NOMO-1 treated with dmso at 0.1 percent for 144 hours (cell line): ENCODE data around the gene LIPA.
A peak's percentile ranks its signal among the peaks of the same experiment; 100 is the strongest.
"Not testable (repeated sequence)": the region's sequence is repeated elsewhere in the genome, so short reads cannot be mapped to it uniquely, and the experiment has no call there.

Experiments
- DNase-seq: peaks from one replicate; lab custom pipeline; 2025; ENCODE audit not compliant: unreplicated experiment; lab: John Stamatoyannopoulos, UW

Gene LIPA

DNA sequence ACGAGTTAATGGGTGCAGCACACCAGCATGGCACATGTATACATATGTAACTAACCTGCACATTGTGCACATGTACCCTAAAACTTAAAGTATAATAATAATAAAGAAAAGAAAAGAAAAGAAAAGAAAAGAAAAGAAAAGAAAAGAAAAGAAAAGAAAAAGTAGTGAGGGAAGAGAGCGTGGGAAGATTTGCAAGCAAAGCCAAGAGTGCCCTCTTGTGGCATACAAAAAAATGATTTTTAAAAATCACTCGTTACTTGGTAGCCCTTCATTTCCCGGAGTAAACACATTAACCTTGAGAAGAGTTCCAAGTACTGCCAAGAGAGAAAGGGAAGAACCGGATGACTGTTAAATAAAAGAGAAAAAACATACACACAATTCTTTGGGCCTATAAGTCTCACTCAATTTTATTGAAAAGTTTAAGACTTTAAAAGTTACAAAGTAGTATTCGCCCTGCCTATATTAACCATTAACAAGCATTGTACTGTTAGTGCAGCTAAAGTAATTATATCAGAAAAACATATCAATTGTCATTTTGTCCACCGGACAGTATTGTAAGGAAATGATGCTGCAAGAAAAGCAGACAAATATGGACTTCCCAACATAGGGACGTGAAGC is 38.3 kb downstream of the LIPA start:
- peak; percentile 15 for DNase-seq

DNA sequence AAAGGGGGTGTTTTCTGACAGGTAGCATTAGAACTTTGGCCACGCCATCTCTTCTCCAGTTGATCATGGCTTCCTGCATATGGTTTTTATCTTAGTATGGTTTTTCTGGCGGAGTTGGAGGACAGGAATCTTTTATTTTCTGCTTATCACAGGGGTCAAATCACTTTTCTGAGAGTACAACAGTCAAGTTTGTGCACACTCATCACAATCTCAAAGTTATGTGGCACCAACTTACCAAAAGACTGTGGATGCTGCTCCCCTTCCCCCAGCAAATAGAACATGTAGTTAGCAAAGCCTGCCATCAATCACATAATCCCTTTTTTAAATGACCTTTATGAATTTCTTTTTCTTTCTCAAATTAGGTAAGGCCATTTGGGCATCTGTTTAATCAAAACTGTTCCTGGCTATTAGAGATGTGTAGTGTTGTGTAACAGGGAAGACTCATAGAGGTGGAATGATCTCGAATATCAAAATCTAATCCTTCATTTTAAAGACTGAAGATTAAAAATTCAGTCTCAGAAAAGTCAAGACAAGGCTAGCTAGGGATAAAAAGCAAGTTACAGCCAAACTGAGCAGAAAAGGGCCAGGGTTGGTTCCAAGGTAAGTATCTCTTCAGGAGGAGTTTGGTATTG is 40.7 kb downstream of the LIPA start:
- DNase-seq, result no peak

DNA sequence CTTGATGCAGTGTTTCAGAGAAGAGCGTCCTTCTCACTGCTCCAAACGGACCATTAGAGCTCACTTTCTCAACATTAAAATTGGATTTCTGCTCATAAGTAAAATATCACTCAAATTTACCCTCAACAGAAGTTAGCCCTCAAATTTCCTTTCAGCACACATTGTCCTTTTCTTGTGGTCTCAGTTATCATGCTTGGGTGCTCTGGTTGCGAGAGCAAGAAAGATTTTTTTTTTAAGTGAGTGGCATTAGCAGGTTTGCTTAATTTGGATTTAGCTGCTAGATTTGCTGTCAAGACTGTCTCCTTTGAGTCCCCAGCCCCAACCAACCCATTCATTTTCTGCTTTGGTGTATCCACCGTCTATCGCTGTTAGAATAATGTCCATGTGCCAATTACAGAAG is 41.9 kb downstream of the LIPA start:
- DNase-seq, result no peak

DNA sequence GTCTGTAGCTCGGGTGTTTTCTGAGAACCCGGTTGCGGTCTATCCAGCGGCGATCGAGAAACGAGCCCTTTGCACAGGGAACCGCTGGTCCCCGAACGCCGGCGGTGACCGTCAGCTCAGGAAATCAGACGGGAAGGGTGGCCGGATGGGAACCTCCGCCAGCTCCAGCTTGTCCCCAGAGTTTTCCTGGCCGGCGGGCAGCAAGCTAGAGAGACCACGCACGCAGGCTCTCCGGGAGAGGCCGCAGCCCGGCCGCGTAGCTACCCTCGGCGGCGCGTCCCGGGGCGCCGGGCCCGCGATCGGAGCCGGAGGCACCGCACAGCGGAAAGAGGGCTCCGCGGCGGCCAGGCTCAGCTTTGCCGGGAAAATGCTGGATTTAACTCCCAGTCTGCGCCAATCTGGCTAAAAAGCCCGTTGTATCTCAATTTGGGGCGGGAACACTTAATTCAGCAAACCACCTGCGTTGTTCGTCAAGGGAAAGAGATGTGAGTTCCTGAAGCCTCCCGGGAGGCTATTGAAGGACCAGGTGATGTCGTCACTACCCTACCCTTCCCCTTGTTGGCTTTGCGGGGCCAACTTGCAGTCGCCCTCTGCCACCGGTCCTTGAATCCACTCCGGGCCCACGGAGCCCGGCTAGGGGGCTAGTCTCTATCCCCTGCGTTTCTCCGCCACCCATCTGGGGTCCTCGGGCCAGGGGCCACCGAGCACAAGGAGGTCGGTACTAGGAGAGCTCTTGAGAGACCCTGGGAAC is 43.6 kb downstream of the LIPA start:
- no peak for DNase-seq

DNA sequence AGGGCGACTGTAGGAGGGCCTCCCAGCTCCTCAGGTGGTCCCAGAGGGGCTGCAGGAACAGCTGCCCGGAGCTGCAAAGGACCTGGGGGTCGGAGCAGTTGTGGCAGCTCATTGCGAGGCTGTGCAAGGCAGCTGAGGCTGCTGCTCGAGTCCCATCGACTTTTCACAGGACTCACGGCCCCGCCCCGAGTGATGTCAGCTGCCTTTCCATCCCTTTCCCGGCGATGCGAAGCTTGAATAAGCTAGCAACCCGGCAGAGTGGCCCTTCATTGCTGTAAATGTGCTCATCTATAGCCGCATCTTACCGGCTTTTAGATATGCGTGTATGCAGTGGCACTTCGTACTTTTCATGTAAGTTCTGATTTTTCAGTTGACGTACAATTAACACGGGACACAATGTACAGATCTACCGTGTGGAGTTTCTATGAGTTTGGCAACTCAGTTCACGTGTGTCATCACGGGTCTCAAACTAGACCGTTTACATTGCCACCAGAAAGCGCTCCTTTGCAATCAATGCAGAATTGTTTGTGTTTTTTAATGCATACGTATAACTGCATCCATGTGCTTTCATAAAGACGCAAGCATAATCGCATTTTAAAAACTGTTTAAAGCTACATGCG is 44.3 kb downstream of the LIPA start, which contains the start of gene CH25H:
CH25H (minus strand) TSS at position 137 of the 620 bp plus-strand sequence; CDS start at position 112, 25 bp downstream.
- DNase-seq, result no peak

DNA sequence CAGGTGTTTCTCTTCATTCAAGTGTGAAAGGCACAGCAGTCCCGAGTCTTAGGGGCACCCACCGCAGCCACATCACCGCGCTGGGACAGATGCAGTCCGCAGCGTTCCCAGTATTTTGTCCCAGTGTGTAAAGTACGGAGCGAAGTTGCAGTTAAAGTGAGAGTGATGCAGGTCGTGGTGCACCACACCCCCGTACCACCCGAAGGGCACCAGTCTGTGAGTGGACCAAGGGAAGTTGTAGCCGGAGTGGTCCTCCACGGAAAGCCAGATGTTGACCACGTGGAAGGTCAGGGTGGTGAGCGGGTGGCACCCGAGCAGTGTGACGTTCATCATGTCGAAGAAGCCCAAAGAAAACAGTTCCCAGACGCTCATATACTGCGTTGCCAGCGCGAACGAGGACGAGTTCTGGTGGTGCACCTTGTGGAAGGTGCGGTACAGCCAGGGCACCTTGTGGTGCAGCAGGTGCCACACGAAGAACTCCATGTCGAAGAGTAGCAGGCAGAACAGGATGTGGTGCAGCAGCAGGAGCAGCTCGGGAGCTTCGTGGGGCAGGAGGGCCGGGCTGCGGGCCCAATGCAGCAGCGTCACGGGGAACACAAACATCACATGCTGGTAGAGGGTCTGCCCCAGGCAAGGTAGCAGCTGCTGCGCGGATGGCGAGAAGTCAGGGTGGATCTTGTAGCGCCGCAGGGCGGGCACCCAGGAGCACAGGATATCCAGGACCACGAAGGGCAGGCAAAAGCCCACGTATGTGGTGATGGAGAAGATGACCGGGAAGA is 45.0 kb downstream of the LIPA start:
- DNase-seq, result no peak

DNA sequence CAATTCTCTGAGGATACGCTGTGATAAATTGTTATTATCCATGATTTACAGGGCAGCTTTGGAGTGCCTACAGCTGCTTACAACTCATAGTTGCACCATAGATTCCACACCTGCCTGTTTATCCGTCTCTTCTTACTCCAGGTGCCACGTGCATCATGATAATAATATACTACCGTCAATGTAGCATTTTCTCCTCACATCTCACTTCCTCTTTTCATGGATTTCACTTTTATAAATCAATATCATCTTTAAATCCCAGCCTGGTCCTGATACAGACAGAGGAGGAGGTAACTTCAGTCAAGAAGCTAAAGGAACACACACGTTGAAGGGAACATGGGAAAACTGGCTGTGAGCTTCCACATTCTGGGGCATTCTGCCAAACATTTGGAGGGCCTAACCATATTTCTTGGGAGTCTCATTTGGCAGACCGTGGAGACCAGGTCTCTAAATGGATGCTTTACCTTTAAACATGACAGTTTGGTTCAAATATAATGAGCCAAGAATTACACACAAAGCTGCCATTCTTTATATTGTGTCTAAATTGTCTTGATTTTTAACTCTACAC is 46.9 kb downstream of the LIPA start:
- no peak for DNase-seq

DNA sequence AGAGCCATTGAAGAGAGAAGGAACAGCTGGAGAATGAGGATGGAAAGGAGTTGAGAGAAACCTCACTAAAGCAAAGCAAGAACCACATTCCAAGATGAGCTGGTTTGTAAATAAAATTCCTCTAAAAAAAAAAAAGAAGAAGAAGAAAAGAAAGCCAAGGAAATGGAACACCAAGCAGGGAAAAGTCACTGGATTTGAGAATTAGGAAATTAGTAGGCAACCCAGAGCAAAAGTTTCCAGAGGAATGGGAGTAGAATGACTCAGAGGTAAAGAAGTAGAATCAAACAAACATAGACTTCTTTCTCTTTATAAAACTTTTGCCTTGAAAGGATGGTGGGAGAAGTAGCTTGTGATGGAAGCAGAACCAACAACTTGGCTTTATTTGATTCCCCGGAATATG is 48.3 kb downstream of the LIPA start:
- no peak for DNase-seq

DNA sequence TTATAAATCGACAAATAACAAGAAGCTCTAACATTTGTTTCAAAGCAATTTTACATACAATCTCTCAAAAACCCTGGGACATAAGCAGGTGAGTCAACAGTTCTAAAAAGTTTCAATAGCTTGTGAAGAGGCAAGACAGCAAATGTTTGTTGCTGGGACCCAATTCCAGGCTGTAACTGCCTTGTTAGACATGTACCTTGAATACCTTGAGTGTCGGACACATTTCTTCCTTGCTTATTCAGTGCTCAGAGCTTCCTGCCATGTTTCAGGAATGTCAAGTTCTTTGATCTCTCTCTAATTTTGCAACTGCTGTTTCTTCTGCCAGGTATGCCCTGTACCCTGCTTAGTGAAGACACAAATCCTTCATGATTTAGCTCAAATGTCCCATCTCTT is 49.5 kb downstream of the LIPA start:
- no peak for DNase-seq

DNA sequence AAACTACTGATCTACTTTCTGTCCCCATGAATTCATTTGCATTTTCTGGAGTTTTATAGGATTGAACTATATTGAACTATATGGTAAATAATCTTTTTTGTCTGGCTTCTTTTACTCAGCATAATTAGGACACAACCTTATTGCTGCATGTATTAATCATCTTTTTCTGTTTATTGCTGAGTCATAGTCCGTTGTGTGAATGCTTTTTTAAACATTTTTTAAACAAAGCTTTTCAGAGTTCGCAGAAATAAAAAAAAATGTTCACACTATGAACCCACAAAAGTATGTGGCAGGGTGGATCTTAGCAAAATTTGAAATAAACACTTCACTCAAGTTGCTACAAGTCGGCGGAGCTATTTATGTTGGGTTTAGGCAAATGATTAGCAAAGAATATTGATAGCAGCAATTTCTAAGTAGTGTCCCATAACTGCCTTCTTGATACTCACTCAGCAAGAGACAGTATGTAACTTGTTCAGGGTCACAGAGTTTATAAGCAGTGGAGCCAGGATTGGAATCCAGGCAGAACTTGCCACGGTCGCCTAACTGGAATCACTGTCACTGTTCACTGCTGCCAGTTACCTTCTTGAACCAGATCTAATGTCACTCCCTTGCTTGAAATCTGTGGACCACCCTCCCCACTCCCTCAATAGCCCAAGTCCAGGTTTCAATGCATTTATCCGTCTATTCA is 50.1 kb downstream of the LIPA start:
- DNase-seq, result no peak

DNA sequence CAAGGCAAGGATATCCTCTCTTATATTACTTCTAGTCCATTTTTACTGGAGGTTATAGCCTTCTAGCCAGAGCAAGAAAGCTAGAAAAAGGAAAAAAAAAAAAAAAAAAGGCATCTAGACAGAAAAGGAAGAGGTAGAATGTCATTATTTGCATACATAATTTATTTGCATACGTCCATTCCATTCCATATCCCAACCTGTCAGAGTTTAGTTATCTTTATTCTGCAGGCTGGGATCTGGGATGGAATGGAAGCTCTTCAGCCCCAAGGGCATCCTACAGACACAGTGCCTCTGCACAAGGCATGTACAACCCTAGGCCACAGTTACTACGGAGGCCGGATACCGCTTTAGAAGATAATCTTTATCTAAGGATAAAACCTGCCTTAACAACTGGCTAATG is 54.1 kb downstream of the LIPA start:
- DNase-seq, result no peak

DNA sequence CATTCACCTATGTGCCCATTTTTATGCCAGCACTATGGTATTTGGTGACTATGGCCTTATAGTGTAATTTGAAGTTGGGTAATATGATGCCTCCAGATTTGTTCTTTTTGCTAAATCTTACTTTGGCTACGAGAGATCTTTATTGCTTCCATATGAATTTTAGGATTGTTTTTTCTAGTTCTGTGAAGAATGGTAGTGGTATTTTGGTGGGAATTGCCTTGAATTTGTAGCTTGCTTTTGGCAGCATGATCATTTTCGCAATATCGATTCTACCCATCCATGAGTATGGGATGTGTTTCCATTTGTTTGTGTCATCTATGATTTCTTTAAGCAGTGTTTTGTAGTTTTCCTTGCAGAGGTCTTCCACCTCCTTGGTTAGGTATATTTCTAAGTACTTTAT is 60.3 kb downstream of the LIPA start:
- DNase-seq, result not testable (repeated sequence)

DNA sequence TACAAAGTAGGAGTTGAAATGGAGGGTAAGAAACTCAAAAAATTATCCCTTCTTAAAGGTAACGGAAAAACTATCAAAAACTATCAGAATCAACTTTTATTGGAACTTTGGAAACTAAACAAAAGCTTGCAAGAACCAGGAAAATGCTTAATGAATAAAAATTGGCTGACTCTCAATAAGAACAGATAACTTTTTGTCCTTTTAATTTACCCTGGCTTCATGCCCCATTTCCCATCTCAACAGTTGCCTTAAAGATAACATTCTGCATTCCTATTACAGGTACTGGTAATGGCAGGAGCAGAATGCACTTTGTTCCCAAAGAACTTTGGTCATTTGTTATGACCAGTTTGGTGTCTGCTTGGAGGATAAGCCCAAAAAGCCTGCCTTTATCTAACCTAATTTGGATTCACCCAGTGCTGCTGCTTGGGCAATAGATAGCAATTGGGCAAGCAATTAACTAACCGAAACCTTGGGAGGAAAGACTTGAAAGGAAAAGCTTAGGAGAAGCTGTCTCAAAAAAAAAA is 62.3 kb downstream of the LIPA start:
- no peak for DNase-seq

DNA sequence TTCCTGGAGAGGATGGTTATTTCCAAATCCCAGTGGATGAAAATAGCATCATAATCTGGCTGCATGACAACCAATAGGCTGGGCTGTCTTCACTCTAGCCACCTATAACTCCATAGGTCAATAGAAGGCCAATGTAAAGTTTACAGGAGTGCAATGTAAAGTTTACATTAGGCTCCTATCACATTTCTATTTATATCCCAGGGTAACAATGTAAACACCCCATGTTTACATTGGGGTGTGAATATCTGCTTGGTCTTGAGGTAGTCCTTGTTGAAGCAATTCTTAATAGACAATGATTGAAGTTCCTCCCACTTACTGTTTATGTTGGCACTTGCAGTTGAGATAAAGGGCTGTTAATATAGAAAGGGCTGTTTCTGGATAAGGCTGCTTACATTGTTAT is 65.9 kb downstream of the LIPA start:
- no peak for DNase-seq

DNA sequence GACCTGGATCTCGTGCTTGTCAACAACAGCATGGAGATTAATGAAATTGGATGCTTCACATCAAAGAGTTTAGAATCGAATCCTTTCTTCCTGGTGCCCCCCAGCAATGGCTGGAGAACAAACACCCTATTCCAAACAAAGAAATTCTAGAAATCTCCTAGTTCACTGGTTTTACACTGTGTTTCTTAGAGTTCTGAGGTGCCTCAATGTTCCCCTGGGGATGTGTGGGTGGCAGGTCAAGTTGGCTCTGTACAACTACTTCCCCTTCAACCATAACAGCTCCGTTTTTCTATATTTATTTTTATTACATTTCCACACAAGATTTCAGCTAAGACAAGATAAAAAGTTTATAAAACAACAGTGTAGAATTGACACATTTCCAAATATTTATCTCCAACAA is 66.9 kb downstream of the LIPA start:
- DNase-seq, result no peak

DNA sequence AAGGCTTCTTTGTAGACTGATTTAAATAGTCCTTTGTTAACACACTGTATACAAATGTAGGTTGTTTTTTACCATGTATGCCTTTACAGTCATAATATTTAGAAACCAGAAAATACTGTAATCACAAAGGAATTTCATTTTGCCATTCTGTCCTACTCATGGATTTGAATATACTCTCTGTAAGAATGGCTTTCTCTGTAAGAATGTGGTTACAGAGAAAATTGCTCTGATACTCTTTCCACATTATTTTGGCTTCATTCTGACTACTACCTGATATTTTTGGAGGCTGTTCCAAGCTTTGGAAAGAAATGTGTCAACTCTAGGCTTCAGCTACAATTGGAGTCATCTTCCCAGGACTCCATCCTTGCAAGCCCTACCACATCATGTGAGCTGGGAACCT is 68.0 kb downstream of the LIPA start:
- DNase-seq, result no peak

DNA sequence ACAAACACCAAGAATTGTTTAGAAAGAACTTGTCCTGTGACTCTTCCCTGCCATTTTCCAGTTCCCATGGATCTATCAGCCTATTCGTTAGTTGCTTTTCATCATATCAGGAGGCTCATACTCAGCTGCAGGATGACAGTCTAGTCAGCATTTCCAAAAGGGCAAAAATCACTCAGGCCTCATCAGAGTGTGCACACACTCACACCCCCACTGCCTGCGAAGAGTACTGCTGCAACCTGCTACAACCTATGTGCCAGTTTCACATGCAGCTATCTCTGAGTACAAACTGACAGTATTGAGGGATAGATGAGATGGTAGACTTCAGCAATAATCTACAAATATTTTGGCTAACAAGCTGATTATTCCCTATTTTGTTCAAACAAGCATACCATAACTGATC is 68.7 kb downstream of the LIPA start:
- DNase-seq, result no peak

DNA sequence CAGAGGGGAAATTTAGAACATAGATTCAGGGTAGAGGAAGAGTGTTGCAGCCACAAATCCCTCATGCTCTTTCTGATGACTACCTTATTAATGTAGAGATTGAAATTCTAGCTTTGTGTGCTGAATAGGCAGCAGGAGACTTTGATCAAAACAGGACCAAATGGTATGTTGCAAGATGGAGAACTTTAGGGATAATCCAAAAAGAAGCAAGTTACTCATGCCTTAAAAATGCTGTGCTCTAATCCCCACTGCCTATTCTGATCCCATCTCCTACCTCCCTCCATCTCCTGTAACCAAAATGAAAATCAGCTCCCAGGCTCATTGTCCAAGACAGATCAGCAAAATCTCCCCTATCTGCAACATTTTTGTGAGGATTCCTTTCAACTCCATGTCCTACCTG is 75.8 kb downstream of the LIPA start:
- DNase-seq, result no peak

DNA sequence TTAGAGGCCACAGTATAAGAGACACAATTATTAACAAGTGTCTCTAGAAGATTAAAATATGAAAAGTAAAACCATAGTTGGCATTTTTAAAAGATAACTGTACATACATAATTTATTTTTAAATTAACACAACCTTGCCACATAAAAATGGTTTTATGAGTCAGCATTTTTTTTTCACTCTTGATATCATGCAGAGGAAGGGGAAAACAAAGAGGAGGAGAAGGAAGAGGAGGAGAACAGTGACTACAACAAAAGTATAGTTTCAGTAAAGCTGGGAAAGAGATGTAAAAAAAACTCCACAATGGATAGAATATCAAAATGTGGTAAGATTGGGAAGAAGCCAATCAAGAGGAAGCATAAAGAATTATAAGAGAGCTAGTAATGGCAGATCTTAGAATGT is 78.5 kb downstream of the LIPA start:
- no peak for DNase-seq

DNA sequence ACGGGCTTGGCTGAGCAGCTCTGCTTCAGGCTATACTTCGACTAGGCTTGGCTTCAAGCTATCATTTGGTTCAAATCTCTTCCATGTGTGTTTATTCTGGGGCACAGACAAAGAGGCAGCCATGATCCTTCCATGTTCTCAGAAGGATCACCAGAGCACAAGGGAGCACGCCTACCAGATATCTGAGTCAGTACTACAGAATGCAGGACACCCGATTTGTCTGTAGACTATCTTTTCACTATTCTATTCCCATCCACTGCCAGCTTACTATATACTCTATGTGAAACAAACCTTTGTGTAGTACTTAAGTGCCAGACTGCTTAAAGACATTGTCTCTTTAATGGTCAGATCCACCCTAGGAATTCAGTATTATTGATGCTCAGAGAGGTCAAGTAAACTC is 79.6 kb downstream of the LIPA start:
- DNase-seq, result no peak
